Smooth muscle cell (in vitro differentiated cells): ENCODE results near the gene ELK3. TPM values are rescaled to one million over a fixed set of nuclear protein-coding genes. Genes with fewer than 3 reads are reported as not detected.

Experiments used
- DNase-seq: peaks from one replicate; lab custom pipeline; 2025; ENCODE audit not compliant: unreplicated experiment; lab: John Stamatoyannopoulos, UW
- H2AFZ ChIP-seq: fragments of 200-600 bp; sonication (generic); 2 replicates; pipeline ENCODE4 v1.6.0; 2016; ENCODE audit warnings: antibody characterized with exemption, low read depth, mild to moderate bottlenecking
- H3F3A ChIP-seq: fragments of 200-600 bp; sonication (generic); 2 replicates; pipeline ENCODE4 v1.6.0; 2017; ENCODE audit warnings: antibody characterized with exemption, low read depth
- H3K27ac ChIP-seq: fragments of 200-600 bp; sonication (generic); 2 replicates; pipeline ENCODE4 v1.5.1; 2016; ENCODE audit warnings: low read depth, mild to moderate bottlenecking
- H3K27me3 ChIP-seq: fragments of 200-600 bp; sonication (generic); 2 replicates; pipeline ENCODE4 v1.6.1; 2016; ENCODE audit warnings: low read depth, mild to moderate bottlenecking
- H3K36me3 ChIP-seq: fragments of 200-600 bp; sonication (generic); 2 replicates; pipeline ENCODE4 v1.5.1; 2016; ENCODE audit warnings: low read depth
- H3K4me1 ChIP-seq: fragments of 200-600 bp; sonication (generic); 2 replicates; pipeline ENCODE4 v1.5.1; 2016; ENCODE audit warnings: low read depth
- H3K4me2 ChIP-seq: fragments of 200-600 bp; sonication (generic); 2 replicates; pipeline ENCODE4 v1.6.0; 2016; ENCODE audit warnings: mild to moderate bottlenecking
- H3K4me3 ChIP-seq: fragments of 200-600 bp; sonication (generic); 2 replicates; pipeline ENCODE4 v1.5.1; 2016; ENCODE audit warnings: mild to moderate bottlenecking
- H3K79me2 ChIP-seq: fragments of 200-600 bp; sonication (generic); 2 replicates; pipeline ENCODE4 v1.6.0; 2016; ENCODE audit warnings: low read depth, mild to moderate bottlenecking
- H3K9ac ChIP-seq: fragments of 200-600 bp; sonication (generic); 2 replicates; pipeline ENCODE4 v1.6.0; 2016; ENCODE audit warnings: low read depth
- H3K9me3 ChIP-seq: fragments of 200-600 bp; sonication (generic); replicated peaks from 2 replicates; pipeline ENCODE4 v1.5.1; 2016; ENCODE audit warnings: low read depth
- H4K20me1 ChIP-seq: fragments of 200-600 bp; sonication (generic); 2 replicates; pipeline ENCODE4 v1.6.0; 2016; ENCODE audit warnings: low read depth
- WGBS: methylation state at CpG from one replicate; pipeline ENCODE4 v1.1.7; 2016; ENCODE audit warnings: low lambda C conversion rate; 5-methylcytosine and 5-hydroxymethylcytosine counted together
- polyA plus RNA-seq: library from polyadenylated mRNA; unstranded; fragments of >200 nt; fragmentation: Nextera tagmentation; extraction: Ambion mirVana; gene quantifications from 2 replicates; pipeline ENCODE4 v1.2.1, GENCODE V29; 2016
- total RNA-seq: library from RNA; depleted of rRNA; stranded (reverse); fragments of >200 nt; gene quantifications from 2 replicates; pipeline ENCODE4 v1.2.3, GENCODE V29; 2014
- TF ChIP-seq, protein P1 (sequence below): fragments of 200-600 bp; sonication (generic); IDR thresholded peaks from 2 replicates; pipeline ENCODE4 v1.5.1; 2017; ENCODE audit warnings: borderline replicate concordance, mild to moderate bottlenecking, antibody characterized with exemption; ENCODE audit not compliant: insufficient read depth, poor library complexity, severe bottlenecking

Gene ELK3
- total and polyA plus RNA-seq, 2 experiments from 2014 or later = 43.1 to 44.3 TPM

DNA sequence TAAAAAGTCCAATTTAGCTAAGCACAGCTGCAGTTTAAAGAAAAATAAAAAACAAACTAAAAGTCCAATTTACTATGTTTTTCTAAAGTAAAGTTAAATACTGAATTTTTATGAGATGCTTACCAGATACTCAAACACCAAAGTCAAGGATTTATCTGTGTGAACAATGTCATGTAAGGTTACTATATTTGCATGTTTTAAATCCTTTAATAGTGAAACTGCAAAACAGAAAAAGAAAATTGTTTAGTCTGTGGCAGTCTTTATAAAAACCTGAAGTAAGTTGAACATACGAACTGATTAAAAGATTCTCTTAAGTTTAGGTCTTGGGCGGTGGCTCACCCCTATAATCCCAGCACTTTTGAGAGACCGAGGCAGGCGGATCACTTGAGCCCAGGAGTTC, 103.3 kb downstream of the ELK3 start:
- Histone ChIP-seq H3K79me2 (peaks cover 7% of the 10 kb centered on the region), H4K20me1 (peaks cover 6% of the 10 kb centered on the region), H3K9me3 (no peaks in the 10 kb centered on the region), H3K9ac (no peak overlapping the region), H2AFZ (no peak overlapping the region), H3K27ac (no peak overlapping the region), H3K4me3 (no peak overlapping the region), H3K4me1 (peaks cover 12% of the 10 kb centered on the region), H3K27me3 (no peaks in the 10 kb centered on the region), H3F3A (peaks cover 3% of the 10 kb centered on the region), H3K36me3 (peaks cover 22% of the 10 kb centered on the region), H3K4me2 (no peak overlapping the region)
- TF ChIP-seq, protein P1, sequence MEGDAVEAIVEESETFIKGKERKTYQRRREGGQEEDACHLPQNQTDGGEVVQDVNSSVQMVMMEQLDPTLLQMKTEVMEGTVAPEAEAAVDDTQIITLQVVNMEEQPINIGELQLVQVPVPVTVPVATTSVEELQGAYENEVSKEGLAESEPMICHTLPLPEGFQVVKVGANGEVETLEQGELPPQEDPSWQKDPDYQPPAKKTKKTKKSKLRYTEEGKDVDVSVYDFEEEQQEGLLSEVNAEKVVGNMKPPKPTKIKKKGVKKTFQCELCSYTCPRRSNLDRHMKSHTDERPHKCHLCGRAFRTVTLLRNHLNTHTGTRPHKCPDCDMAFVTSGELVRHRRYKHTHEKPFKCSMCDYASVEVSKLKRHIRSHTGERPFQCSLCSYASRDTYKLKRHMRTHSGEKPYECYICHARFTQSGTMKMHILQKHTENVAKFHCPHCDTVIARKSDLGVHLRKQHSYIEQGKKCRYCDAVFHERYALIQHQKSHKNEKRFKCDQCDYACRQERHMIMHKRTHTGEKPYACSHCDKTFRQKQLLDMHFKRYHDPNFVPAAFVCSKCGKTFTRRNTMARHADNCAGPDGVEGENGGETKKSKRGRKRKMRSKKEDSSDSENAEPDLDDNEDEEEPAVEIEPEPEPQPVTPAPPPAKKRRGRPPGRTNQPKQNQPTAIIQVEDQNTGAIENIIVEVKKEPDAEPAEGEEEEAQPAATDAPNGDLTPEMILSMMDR = no peak
- 97% methylated on average over 4 of the region's 4 CpGs for WGBS
- DNase-seq = no peak

DNA sequence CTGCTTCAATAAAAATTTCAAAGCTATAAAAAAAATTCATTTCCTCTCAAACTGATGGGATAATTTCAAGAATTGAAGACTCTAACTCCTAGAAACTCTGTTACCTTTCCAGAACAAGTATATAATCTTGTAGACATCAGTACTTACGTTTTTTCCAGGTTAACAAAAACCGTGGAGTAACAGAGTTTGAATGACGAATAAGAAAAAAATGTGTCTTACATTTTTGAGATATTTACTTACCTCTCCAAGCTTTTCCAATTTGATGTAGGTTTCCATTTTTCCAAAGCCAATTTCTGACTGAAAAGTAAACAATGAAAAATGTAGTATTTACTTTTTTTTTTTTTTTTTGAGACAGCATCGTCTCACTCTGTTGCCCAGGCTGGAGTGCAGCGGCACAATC, 105.9 kb downstream of the ELK3 start:
- Histone ChIP-seq H3K27me3 (no peaks in the 10 kb centered on the region), H3K4me2 (no peak overlapping the region), H3K36me3 (peaks cover 22% of the 10 kb centered on the region), H3K79me2 (peaks cover 13% of the 10 kb centered on the region), H3K9ac (no peak overlapping the region), H3F3A (peaks cover 3% of the 10 kb centered on the region), H3K9me3 (no peaks in the 10 kb centered on the region), H3K4me3 (no peak overlapping the region), H2AFZ (no peak overlapping the region), H4K20me1 (peaks cover 11% of the 10 kb centered on the region), H3K4me1 (peaks cover 29% of the 10 kb centered on the region), H3K27ac (no peak overlapping the region)
- 95% methylated on average over 5 of the region's 5 CpGs for WGBS
- TF ChIP-seq, protein P1 = no peak
- no peak for DNase-seq

DNA sequence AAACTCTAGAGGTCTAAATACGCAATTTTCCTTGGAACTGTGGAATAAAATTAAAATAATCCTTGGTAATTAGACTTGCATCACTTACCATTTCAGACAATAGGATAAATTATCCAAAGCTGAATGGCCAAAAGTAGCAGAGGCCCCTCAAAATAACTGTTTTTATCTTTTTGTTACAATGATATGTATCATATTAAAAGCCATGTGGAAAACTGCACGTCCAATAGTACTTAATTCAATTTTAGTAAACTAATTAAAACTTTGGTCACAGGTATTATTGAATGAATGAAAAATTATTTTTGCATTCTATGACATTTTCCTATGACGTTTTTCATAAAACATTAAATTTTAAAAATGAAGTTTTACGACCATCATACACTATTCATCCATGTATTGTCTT, 107.6 kb downstream of the ELK3 start:
- H3K79me2 ChIP-seq = peaks cover 28% of the 10 kb centered on the region
- no peak for DNase-seq
- H3F3A ChIP-seq = no peaks in the 10 kb centered on the region
- H3K4me1 ChIP-seq = peaks cover 29% of the 10 kb centered on the region
- H3K36me3 ChIP-seq = peaks cover 17% of the 10 kb centered on the region
- H3K4me2 ChIP-seq = no peak overlapping the region
- H4K20me1 ChIP-seq = peaks cover 15% of the 10 kb centered on the region
- no peak overlapping the region for H3K27ac ChIP-seq
- no peaks in the 10 kb centered on the region for H3K27me3 ChIP-seq
- H2AFZ ChIP-seq = no peak overlapping the region
- no peak overlapping the region for H3K9ac ChIP-seq
- TF ChIP-seq, protein P1 = no peak
- H3K9me3 ChIP-seq = no peaks in the 10 kb centered on the region
- 97% methylated on average over 4 of the region's 4 CpGs for WGBS
- H3K4me3 ChIP-seq = no peak overlapping the region

DNA sequence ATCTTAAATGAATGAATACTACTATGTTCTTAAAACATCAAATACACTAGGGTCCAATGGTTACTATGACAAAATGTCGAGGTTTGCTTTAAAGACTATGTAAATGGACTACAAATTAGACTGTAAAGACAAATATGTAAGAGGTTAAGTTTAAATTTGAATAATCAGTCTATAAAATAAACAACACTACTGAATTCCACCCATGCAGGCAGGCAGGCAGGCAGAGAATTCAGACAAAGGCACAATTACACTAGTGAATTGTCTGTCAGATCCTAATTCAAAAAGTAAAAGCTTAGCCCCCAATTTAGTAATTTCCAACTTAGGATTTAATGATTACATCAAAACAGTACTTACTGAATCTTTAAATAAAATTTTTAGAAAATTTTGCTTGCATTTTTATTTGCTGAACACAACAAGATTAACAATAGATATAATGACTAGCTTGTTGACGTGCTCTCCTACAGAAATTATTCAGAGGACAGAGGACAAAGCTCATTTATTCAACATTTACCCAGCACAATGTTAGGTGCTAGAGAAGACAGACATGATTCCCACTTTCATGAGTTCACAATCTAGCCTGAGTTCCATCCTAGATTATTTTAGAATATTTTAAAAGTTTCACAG, 108.6 kb downstream of the ELK3 start:
- Histone ChIP-seq H4K20me1 (peaks cover 15% of the 10 kb centered on the region), H3K27ac (no peak overlapping the region), H3K9ac (no peak overlapping the region), H3K9me3 (no peaks in the 10 kb centered on the region), H3K79me2 (peaks cover 28% of the 10 kb centered on the region), H3F3A (no peaks in the 10 kb centered on the region), H3K27me3 (no peaks in the 10 kb centered on the region), H3K4me2 (no peak overlapping the region), H2AFZ (no peak overlapping the region), H3K4me1 (peaks cover 29% of the 10 kb centered on the region), H3K4me3 (no peak overlapping the region), H3K36me3 (peaks cover 10% of the 10 kb centered on the region)
- 87% methylated on average over 2 of the region's 2 CpGs for WGBS
- TF ChIP-seq, protein P1 = no peak
- DNase-seq = no peak
